SU-DHL-6 (cell line): ENCODE measurements around the gene ADD3.

Experiments
- H2AFZ ChIP-seq: fragments of 200-600 bp; sonication (generic); 2 replicates; pipeline ENCODE4 v1.6.1; 2014; ENCODE audit warnings: low read depth, mild to moderate bottlenecking, moderate library complexity, mixed read lengths, antibody characterized with exemption, low read length; ENCODE audit not compliant: severe bottlenecking
- H3F3A ChIP-seq: fragments of 200-600 bp; shearing (Covaris generic); 2 replicates; pipeline ENCODE4 v1.6.0; 2016; ENCODE audit warnings: antibody characterized with exemption, mild to moderate bottlenecking; ENCODE audit not compliant: insufficient read depth
- H3K27ac ChIP-seq: fragments of 200-600 bp; sonication (generic); 2 replicates; pipeline ENCODE4 v1.5.1; 2016; ENCODE audit warnings: low read depth, mild to moderate bottlenecking, low read length, moderate library complexity, mixed read lengths
- H3K27me3 ChIP-seq: fragments of 200-600 bp; sonication (generic), shearing (Covaris generic); 2 replicates; pipeline ENCODE4 v1.6.0; 2014; ENCODE audit warnings: mild to moderate bottlenecking, low read length
- H3K36me3 ChIP-seq: fragments of 200-600 bp; sonication (generic); 2 replicates; pipeline ENCODE4 v1.6.1; 2014; ENCODE audit warnings: mild to moderate bottlenecking, low read length, mixed read lengths
- H3K4me2 ChIP-seq: fragments of 300-600, 200-600 bp; shearing (Covaris generic), sonication (generic); 2 replicates; pipeline ENCODE4 v1.6.0; 2014; ENCODE audit warnings: low read length, low read depth, mild to moderate bottlenecking; ENCODE audit not compliant: poor library complexity, severe bottlenecking
- H3K4me3 ChIP-seq: fragments of 200-600 bp; sonication (generic); 2 replicates; pipeline ENCODE4 v1.5.1; 2014; ENCODE audit warnings: antibody characterized with exemption, low read length, mild to moderate bottlenecking, mixed read lengths; ENCODE audit not compliant: insufficient read depth, poor library complexity, severe bottlenecking
- H3K79me2 ChIP-seq: fragments of 200-600 bp; sonication (generic); 2 replicates; pipeline ENCODE4 v1.6.1; 2014; ENCODE audit warnings: mild to moderate bottlenecking, low read length, moderate library complexity; ENCODE audit not compliant: insufficient read depth
- H3K9ac ChIP-seq: fragments of 200-600 bp; sonication (generic); 2 replicates; pipeline ENCODE4 v1.7.0; 2014; ENCODE audit warnings: mild to moderate bottlenecking, low read length
- H3K9me2 ChIP-seq: fragments of 200-600 bp; sonication (generic); replicated peaks from 2 replicates; pipeline ENCODE4 v1.6.1; 2014; ENCODE audit warnings: low read length; ENCODE audit not compliant: insufficient read depth
- H3K9me3 ChIP-seq: fragments of 200-600 bp; sonication (generic); 2 replicates; pipeline ENCODE4 v1.6.1; 2014; ENCODE audit warnings: low read length, mixed read lengths; ENCODE audit not compliant: insufficient read depth
- H4K20me1 ChIP-seq: fragments of 200-600 bp; sonication (generic); 2 replicates; pipeline ENCODE4 v1.6.1; 2014; ENCODE audit warnings: low read depth, mild to moderate bottlenecking, antibody characterized with exemption, low read length, moderate library complexity, mixed read lengths
- EZH2phosphoT487 ChIP-seq: fragments of 200-600 bp; sonication (generic), shearing (Covaris generic); conservative IDR thresholded peaks from 2 replicates; pipeline ENCODE4 v1.6.1; 2018; ENCODE audit warnings: mild to moderate bottlenecking, antibody characterized with exemption, low read length, moderate library complexity, mixed read lengths
- TF ChIP-seq, protein P1 (sequence below): fragments of 200-600 bp; sonication (generic); IDR thresholded peaks from one replicate; pipeline ENCODE4 v1.5.1; 2017; ENCODE audit warnings: antibody characterized with exemption, mild to moderate bottlenecking, low read length, moderate library complexity; ENCODE audit not compliant: insufficient read depth, poor library complexity, severe bottlenecking

Gene ADD3

DNA sequence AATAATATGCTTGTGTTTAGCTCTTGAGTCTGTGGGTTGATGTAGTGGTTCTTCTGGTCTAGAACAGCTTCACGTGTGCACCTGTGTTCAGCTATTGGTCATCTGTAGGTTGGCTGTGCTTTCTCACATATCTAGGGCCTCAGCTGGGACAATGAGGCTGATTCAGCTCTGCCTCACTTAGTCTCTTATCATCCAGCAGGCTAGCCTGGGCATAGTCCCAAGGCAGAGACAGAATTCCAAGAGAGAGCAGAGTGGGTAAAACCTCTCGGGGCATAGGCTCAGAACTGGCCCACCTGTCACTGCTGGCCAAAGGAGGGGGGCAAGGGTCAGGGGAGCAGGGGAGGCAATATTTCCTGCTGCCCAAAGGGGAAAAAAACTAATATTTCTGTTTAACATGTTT is 167.6 kb downstream of the ADD3 start:
- Histone ChIP-seq H3K4me2 (no peak overlapping the region), H3K9me2 (no peaks in the 10 kb centered on the region), H4K20me1 (no peaks in the 10 kb centered on the region), H3K4me3 (no peak overlapping the region), H3K9me3 (no peaks in the 10 kb centered on the region), H2AFZ (no peak overlapping the region), H3K79me2 (no peaks in the 10 kb centered on the region), H3K27ac (no peak overlapping the region), H3K9ac (no peak overlapping the region), H3F3A (no peaks in the 10 kb centered on the region), H3K36me3 (no peaks in the 10 kb centered on the region), H3K27me3 (no peaks in the 10 kb centered on the region)
- TF ChIP-seq EZH2phosphoT487, result no peak
- TF ChIP-seq, protein P1, sequence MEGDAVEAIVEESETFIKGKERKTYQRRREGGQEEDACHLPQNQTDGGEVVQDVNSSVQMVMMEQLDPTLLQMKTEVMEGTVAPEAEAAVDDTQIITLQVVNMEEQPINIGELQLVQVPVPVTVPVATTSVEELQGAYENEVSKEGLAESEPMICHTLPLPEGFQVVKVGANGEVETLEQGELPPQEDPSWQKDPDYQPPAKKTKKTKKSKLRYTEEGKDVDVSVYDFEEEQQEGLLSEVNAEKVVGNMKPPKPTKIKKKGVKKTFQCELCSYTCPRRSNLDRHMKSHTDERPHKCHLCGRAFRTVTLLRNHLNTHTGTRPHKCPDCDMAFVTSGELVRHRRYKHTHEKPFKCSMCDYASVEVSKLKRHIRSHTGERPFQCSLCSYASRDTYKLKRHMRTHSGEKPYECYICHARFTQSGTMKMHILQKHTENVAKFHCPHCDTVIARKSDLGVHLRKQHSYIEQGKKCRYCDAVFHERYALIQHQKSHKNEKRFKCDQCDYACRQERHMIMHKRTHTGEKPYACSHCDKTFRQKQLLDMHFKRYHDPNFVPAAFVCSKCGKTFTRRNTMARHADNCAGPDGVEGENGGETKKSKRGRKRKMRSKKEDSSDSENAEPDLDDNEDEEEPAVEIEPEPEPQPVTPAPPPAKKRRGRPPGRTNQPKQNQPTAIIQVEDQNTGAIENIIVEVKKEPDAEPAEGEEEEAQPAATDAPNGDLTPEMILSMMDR, result no peak

DNA sequence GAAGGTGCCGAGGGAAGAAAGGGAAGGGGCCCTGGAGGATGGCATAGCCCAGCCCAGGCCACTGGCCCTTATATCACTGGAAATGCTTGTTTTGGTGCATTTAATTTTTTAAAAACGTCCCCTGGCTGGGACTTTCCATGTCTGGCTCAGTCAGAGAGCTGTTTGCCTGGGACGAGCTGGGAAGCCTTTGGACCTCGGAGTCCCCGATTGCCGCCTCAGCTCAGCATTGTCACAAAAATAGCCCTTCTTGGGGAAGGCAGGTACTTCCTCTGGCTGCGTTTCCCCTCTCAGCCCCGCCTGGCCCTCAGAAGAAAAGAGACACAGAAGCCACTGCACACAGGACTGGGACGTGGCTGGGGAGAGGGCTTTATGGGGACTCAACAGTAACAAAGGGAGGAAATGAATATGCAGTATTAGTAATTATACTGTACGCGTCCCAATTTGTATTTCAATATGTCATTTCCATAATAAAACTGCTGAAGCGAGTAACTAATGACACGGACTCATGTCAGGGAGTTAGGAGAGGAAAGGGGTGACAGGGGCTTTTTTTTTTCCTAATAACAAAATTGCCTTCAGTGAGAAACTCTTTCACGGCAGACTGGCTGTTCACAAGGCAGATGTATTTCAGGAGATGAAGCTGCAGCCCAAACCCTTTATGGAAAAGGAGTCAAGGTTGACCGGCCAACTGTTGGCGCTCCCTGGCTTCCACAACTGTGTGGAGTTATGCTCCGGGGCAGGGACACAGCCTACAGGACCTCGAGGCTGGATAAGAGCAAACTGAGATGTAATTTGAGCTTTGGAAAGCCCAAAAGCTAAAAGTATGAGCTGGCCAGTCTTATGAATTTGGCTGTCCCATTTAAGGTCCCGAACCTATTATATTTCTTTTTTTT is 168.6 kb downstream of the ADD3 start:
- H3K9me2 ChIP-seq, result no peaks in the 10 kb centered on the region
- no peak overlapping the region for H3K4me2 ChIP-seq
- no peaks in the 10 kb centered on the region for H3K36me3 ChIP-seq
- TF ChIP-seq EZH2phosphoT487, result no peak
- TF ChIP-seq, protein P1, result no peak
- no peaks in the 10 kb centered on the region for H3K79me2 ChIP-seq
- H3K9ac ChIP-seq, result no peak overlapping the region
- H3K4me3 ChIP-seq, result no peak overlapping the region
- no peaks in the 10 kb centered on the region for H3K27me3 ChIP-seq
- H2AFZ ChIP-seq, result no peak overlapping the region
- no peaks in the 10 kb centered on the region for H4K20me1 ChIP-seq
- H3F3A ChIP-seq, result no peaks in the 10 kb centered on the region
- no peaks in the 10 kb centered on the region for H3K9me3 ChIP-seq
- no peak overlapping the region for H3K27ac ChIP-seq

DNA sequence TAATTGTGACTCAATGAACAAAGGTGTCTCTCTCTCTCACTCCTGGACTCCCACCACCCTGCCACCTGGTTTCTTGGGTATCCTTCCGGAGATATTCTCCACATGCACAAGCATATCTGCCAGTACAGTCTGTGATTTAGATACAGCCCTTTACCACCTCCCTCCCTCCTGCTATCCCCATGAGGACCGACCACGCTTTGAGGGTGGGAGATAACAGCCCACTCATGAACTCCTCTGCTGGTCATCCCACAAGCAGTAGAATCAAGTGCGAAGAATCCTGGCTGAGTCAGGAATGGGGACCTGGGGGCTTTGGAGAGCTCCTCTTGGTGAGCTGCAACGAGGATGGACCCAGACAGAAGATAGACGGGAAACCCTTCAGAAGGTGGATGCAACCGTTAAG is 171.4 kb downstream of the ADD3 start:
- no peaks in the 10 kb centered on the region for H4K20me1 ChIP-seq
- no peak overlapping the region for H2AFZ ChIP-seq
- no peak overlapping the region for H3K4me3 ChIP-seq
- no peaks in the 10 kb centered on the region for H3K36me3 ChIP-seq
- H3K4me2 ChIP-seq, result no peak overlapping the region
- no peaks in the 10 kb centered on the region for H3F3A ChIP-seq
- no peaks in the 10 kb centered on the region for H3K27me3 ChIP-seq
- no peak overlapping the region for H3K9ac ChIP-seq
- H3K27ac ChIP-seq, result no peak overlapping the region
- H3K9me2 ChIP-seq, result no peaks in the 10 kb centered on the region
- H3K79me2 ChIP-seq, result no peaks in the 10 kb centered on the region
- TF ChIP-seq EZH2phosphoT487, result no peak
- H3K9me3 ChIP-seq, result no peaks in the 10 kb centered on the region

DNA sequence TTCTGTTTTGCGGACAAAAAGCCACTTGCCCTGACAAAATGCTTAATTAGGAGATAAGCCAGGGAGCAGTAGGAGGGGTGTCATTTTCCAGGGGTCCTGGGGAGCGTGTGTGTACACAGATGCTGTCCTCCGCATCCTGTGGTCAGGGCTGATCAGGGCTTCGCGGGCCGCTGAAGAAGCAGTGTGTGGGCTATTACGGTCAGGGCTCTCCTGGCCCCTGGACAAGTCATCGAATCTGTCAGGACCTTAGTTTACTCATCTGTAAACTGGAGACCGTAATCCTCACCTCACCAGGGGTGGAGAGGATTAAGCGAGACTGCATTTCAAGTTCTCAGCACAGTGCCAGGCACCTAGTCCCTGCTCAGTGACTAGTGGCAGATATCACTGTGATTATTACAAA is 173.7 kb downstream of the ADD3 start:
- no peaks in the 10 kb centered on the region for H3K79me2 ChIP-seq
- H3F3A ChIP-seq, result no peaks in the 10 kb centered on the region
- no peak overlapping the region for H2AFZ ChIP-seq
- no peak for TF ChIP-seq EZH2phosphoT487
- TF ChIP-seq, protein P1, result no peak
- H3K4me3 ChIP-seq, result no peak overlapping the region
- H3K9ac ChIP-seq, result no peak overlapping the region
- H3K27ac ChIP-seq, result no peak overlapping the region
- no peaks in the 10 kb centered on the region for H3K9me2 ChIP-seq
- no peaks in the 10 kb centered on the region for H4K20me1 ChIP-seq
- H3K36me3 ChIP-seq, result no peaks in the 10 kb centered on the region
- H3K27me3 ChIP-seq, result no peaks in the 10 kb centered on the region
- no peak overlapping the region for H3K4me2 ChIP-seq
- H3K9me3 ChIP-seq, result no peaks in the 10 kb centered on the region
